ENCODE results near the gene CACNA1C. TPM values are rescaled to one million over a fixed set of nuclear protein-coding genes. Genes with fewer than 3 reads are reported as not detected.

The CACNA1C gene
- total RNA-seq (0.07 TPM), polyA plus RNA-seq (under 1 TPM; 0.02 to 0.14 (median 0.11) TPM)

DNA sequence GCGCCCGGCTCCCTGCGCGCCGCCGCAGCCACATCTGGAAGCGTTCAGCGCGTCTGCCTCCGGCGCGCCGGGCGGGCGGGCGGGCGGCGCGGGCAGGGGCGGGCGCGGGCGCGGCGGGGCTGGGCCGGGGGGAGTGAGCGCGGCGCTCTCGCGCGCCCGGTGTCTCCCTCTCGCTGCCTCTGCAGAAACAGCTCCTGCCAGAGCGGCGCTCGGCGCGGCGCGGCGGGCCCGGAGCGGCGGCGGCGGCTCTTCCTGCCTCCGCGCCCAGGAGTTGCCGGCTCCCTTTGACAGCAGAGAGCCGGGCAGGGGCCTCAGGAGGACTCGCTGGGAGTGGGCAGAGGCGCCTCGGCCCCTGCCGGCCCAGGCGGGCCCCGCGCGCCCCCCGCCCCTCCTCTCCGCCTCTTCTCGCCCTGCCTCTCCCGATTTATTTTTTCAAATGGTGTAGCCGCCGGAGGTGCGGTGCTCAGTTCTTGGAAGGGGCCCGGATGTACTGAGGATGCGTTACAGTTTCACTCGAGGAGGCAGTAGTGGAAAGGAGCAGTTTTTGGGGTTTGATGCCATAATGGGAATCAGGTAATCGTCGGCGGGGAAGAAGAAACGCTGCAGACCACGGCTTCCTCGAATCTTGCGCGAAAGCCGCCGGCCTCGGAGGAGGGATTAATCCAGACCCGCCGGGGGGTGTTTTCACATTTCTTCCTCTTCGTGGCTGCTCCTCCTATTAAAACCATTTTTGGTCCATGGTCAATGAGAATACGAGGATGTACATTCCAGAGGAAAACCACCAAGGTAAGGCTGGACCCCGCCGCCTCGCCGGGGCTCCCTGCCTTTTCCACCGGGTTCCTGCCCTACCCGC, at the start of gene CACNA1C:
Gene CACNA1C (plus strand): TSS at position 162 of the 853 bp plus-strand sequence. CDS start 576 bp downstream, at position 738.
- ATAC-seq (ENCODE audit: low read depth in 2 of 2) (peak; percentile 73 to 79), DNase-seq (peak in 2 of 3 donors; percentile 41 to 59)
- no peak within 1 kb of the TSS for H3K27ac Mint-ChIP-seq
- Histone ChIP-seq H3K4me1 (ENCODE audit: control insufficient read depth, insufficient read depth, low read length, poor library complexity, severe bottlenecking) (peaks cover 15% of the 10 kb centered on the region), H3K36me3 (ENCODE audit: control insufficient read depth, insufficient read depth, low read length) (no peaks in the 10 kb centered on the region), H3K27ac (ENCODE audit: insufficient read depth, low read length, poor library complexity, severe bottlenecking) (no peak within 1 kb of the TSS), H3K9me3 (ENCODE audit: control insufficient read depth in 2 of 2, low read length in 2 of 2) (no peaks in the 10 kb centered on the region), H3K27me3 (ENCODE audit: control insufficient read depth, insufficient read depth, low read length) (peaks cover 51% of the 10 kb centered on the region), H3K4me3 (ENCODE audit: low read depth, low read length) (peak within 1 kb of the TSS; percentile 48)
- H3K4me1 Mint-ChIP-seq, result peaks cover 0 to 25% (median 6%) of the 10 kb centered on the region in 4 donors
- peaks cover 75% of the 10 kb centered on the region for H3K27me3 Mint-ChIP-seq
- peaks cover 0 to 4% (median 0%) of the 10 kb centered on the region in 7 donors for H3K9me3 Mint-ChIP-seq
- peak within 1 kb of the TSS; percentile 55 to 88 (median 84) for H3K4me3 Mint-ChIP-seq
- H3K36me3 Mint-ChIP-seq, result no peaks in the 10 kb centered on the region

DNA sequence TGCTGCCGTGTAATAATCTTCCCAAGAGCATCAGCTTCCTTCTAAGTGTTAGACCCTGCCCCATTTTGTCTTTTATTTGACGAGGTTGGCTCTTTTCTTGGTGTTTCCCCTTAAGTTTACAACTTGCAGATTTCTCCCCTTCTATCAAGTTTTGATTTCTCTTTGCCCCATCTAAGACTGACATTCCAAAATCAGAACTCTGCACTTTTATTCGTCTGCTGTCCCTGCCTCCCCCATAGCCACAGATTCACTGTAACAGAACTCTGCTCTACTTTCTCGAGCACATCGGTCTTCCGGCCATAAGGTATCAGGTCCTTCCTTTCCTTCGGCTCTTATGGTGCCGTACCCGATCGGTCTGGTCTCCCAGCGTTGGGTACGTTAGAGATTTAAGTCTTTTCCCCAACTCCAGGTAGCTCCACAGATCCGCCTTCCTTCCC, 49.1 kb upstream of the CACNA1C start:
- peak overlapping the region; percentile 88 for H3K27ac ChIP-seq (ENCODE audit: insufficient read depth, low read length, poor library complexity, severe bottlenecking)
- no peaks in the 10 kb centered on the region for H3K27me3 ChIP-seq (ENCODE audit: control insufficient read depth, insufficient read depth, low read length)
- DNase-seq (peak in 1 of 3 donors; percentile 3), ATAC-seq (ENCODE audit: low read depth in 2 of 2) (peak; percentile 1 to 14)
- Mint-ChIP-seq H3K27me3 (no peaks in the 10 kb centered on the region), H3K27ac (peak overlapping the region; percentile 98 to 100 (median 99)), H3K36me3 (peaks cover 13% of the 10 kb centered on the region), H3K9me3 (no peaks in the 10 kb centered on the region), H3K4me3 (peak overlapping the region; percentile 98 to 100 (median 100)), H3K4me1 (peaks cover 17 to 47% (median 35%) of the 10 kb centered on the region in 4 donors)
- peak overlapping the region; percentile 96 for H3K4me3 ChIP-seq (ENCODE audit: low read depth, low read length)
- no peaks in the 10 kb centered on the region for H3K9me3 ChIP-seq (ENCODE audit: control insufficient read depth in 2 of 2, low read length in 2 of 2)
- H3K4me1 ChIP-seq (ENCODE audit: control insufficient read depth, insufficient read depth, low read length, poor library complexity, severe bottlenecking), result peaks cover 28% of the 10 kb centered on the region
- peaks cover 3% of the 10 kb centered on the region for H3K36me3 ChIP-seq (ENCODE audit: control insufficient read depth, insufficient read depth, low read length)

DNA sequence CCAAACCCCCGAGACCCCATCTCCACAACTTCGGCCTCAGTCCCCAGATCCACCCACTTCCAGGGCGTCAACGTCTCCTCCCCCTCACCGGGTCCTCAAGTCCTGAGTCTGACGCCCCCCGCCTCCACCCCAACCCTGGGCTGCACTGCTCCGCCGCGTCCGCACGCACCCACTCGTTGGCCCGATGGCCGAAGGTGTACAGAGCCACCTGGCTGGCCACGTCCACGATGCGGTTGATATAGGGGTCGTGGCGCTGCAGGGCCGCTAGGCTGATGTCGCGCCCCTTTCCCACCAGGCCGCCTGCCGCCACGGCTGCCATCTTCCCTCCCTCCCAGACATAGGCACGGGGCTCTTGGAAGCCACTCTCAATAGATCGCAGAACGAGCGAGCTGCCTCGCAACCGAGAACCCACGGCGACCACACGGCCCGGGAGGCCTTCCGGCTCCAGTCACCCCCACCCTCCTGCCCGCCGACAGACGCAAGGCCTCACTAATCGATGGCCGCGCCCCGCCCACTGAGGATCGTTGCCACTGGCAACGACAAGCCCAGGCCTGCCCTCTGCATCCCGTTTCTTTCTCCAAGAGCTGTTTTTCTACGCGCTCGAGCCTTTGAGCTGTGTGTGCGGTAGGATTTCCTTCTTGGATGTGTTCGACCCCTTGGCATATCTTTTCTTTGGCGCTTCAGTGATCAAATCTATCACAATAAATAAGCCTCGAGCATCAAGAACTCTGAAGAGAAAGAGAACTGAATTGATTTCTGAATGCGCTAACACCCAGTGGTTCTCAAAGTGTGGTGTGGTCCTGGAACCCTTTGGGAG, 48.5 kb upstream of the CACNA1C start, which contains the start of gene DCP1B:
Gene DCP1B (minus strand): TSS at position 345 of the 817 bp plus-strand sequence. CDS start 26 bp downstream, at position 319.
- H3K4me1 Mint-ChIP-seq, result peaks cover 20 to 45% (median 32%) of the 10 kb centered on the region in 4 donors

DNA sequence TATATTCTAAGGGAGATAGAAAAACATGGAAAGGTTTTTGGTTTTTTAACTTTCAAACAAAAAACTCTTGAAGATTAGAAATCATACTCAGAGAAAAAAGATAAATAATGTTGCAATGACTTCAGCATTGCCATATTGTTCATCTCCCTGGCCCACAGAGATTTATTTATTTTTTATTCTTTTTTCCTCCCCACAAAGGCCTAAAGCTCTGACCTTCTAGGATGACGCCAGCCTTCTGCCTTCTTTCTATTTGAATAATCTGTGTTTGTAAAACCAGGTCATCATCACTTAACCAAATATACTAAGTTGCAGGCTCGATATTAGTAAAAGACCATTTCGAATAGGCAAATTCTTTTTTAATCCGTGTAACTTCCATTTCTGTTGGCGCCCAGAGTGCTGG, 44.1 kb upstream of the CACNA1C start:
- no peak overlapping the region for H3K4me3 Mint-ChIP-seq
- H3K27ac ChIP-seq (ENCODE audit: insufficient read depth, low read length, poor library complexity, severe bottlenecking), result no peak overlapping the region
- H3K4me1 ChIP-seq (ENCODE audit: control insufficient read depth, insufficient read depth, low read length, poor library complexity, severe bottlenecking), result peaks cover 4% of the 10 kb centered on the region
- no peak overlapping the region for H3K27ac Mint-ChIP-seq
- H3K9me3 ChIP-seq (ENCODE audit: control insufficient read depth in 2 of 2, low read length in 2 of 2), result no peaks in the 10 kb centered on the region
- DNase-seq (no peak), ATAC-seq (ENCODE audit: low read depth in 2 of 2) (no peak)
- no peaks in the 10 kb centered on the region for H3K36me3 ChIP-seq (ENCODE audit: control insufficient read depth, insufficient read depth, low read length)
- H3K4me3 ChIP-seq (ENCODE audit: low read depth, low read length), result no peak overlapping the region
- no peaks in the 10 kb centered on the region for H3K27me3 Mint-ChIP-seq
- peaks cover 8% of the 10 kb centered on the region for H3K36me3 Mint-ChIP-seq
- H3K27me3 ChIP-seq (ENCODE audit: control insufficient read depth, insufficient read depth, low read length), result no peaks in the 10 kb centered on the region
- H3K9me3 Mint-ChIP-seq, result no peaks in the 10 kb centered on the region
- peaks cover 8 to 16% (median 11%) of the 10 kb centered on the region in 4 donors for H3K4me1 Mint-ChIP-seq

More for the DNA sequence above, 48.5 kb upstream of the CACNA1C start, which contains the start of gene DCP1B:
- Histone ChIP-seq H3K36me3 (ENCODE audit: control insufficient read depth, insufficient read depth, low read length) (no peaks in the 10 kb centered on the region), H3K27ac (ENCODE audit: insufficient read depth, low read length, poor library complexity, severe bottlenecking) (peak within 1 kb of the TSS; percentile 88), H3K4me1 (ENCODE audit: control insufficient read depth, insufficient read depth, low read length, poor library complexity, severe bottlenecking) (peaks cover 28% of the 10 kb centered on the region), H3K4me3 (ENCODE audit: low read depth, low read length) (peak within 1 kb of the TSS; percentile 96), H3K27me3 (ENCODE audit: control insufficient read depth, insufficient read depth, low read length) (no peaks in the 10 kb centered on the region), H3K9me3 (ENCODE audit: control insufficient read depth in 2 of 2, low read length in 2 of 2) (no peaks in the 10 kb centered on the region)
- no peaks in the 10 kb centered on the region for H3K27me3 Mint-ChIP-seq
- peak within 1 kb of the TSS; percentile 98 to 100 (median 100) for H3K4me3 Mint-ChIP-seq
- peaks cover 13% of the 10 kb centered on the region for H3K36me3 Mint-ChIP-seq
- DNase-seq (peak; percentile 87 to 99 (median 92)), ATAC-seq (ENCODE audit: low read depth in 2 of 2) (peak; percentile 100)
- no peaks in the 10 kb centered on the region for H3K9me3 Mint-ChIP-seq
- peak within 1 kb of the TSS; percentile 98 to 100 (median 99) for H3K27ac Mint-ChIP-seq

DNA sequence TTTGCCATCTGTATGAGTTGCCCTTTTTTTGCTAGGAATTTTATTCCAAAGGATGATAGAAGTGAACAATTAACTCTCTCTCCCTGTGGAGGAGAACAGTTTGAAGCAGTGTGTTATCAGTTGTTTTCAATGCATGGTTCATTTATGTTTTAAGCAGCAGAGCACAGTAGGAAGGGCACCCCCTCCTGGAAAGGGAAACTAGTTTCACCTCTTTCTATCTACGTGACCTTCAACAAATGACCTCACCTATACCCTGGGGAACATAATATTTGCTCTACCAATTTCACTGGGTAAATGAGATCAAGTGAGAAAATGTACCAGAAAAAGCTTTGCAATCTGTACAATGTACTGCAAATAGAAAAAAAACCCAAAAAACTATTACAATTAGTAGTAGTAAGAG, 43.2 kb upstream of the CACNA1C start:
- ATAC-seq (ENCODE audit: low read depth in 2 of 2), result peak; percentile 42 to 68
- H3K27ac ChIP-seq (ENCODE audit: insufficient read depth, low read length, poor library complexity, severe bottlenecking), result no peak overlapping the region
- Mint-ChIP-seq H3K27ac (no peak overlapping the region), H3K9me3 (no peaks in the 10 kb centered on the region), H3K36me3 (no peaks in the 10 kb centered on the region), H3K27me3 (no peaks in the 10 kb centered on the region), H3K4me3 (peak overlapping the region in 1 of 4 donors; percentile 43), H3K4me1 (peaks cover 4 to 9% (median 7%) of the 10 kb centered on the region in 4 donors)
- no peaks in the 10 kb centered on the region for H3K36me3 ChIP-seq (ENCODE audit: control insufficient read depth, insufficient read depth, low read length)
- peaks cover 2% of the 10 kb centered on the region for H3K4me1 ChIP-seq (ENCODE audit: control insufficient read depth, insufficient read depth, low read length, poor library complexity, severe bottlenecking)
- no peaks in the 10 kb centered on the region for H3K27me3 ChIP-seq (ENCODE audit: control insufficient read depth, insufficient read depth, low read length)
- no peak overlapping the region for H3K4me3 ChIP-seq (ENCODE audit: low read depth, low read length)
- H3K9me3 ChIP-seq (ENCODE audit: control insufficient read depth in 2 of 2, low read length in 2 of 2), result no peaks in the 10 kb centered on the region
- peak in 1 of 3 donors; percentile 39 for DNase-seq

DNA sequence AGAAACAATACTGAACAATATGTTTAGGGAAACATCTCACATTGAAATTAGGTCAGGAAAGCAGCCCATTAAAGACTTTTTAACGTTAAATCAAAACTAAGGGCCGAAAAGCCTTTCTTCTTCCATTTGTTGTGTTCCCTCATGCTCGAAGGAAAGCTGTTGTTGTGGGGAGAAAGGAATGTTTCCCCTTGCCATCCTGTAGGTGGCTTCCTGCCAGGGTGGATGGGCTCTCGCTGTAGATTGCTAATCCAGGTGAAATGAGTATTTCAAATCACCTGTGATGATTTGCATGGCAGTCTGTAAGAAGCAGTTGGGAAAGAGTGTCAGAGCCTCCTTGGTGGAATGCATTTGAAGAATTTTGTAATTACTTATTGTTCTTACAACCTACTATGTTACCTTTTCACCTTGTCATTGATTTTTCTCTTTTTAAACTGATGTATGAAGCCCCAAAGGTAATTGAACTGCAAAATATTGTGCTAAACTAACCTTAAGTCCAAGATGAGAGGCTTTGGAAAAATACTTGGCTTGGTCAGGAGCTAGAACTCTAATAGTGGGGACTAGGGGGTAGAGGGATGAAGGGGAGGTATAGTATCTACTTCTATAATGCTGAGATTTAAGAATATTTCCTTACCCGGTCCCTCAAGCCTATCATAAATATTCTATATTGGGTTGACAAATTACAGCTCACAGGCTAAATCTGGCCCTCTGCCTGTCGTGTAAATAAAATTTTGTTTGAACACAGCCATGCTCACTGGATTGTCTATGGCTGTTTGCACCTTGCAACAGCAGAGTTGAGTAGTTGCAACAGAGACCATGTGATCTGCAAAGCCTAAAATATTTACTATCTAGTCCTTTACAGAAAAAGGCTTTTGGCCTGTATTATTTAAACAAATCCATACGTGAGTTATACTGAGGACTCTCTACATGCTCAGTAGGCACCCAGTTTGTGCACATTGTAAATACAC, 40.9 kb upstream of the CACNA1C start:
- no peak overlapping the region for H3K27ac Mint-ChIP-seq

More for the DNA sequence above, 40.9 kb upstream of the CACNA1C start:
- Histone ChIP-seq H3K36me3 (ENCODE audit: control insufficient read depth, insufficient read depth, low read length) (no peaks in the 10 kb centered on the region), H3K4me1 (ENCODE audit: control insufficient read depth, insufficient read depth, low read length, poor library complexity, severe bottlenecking) (no peaks in the 10 kb centered on the region), H3K27ac (ENCODE audit: insufficient read depth, low read length, poor library complexity, severe bottlenecking) (no peak overlapping the region), H3K27me3 (ENCODE audit: control insufficient read depth, insufficient read depth, low read length) (no peaks in the 10 kb centered on the region), H3K9me3 (ENCODE audit: control insufficient read depth in 2 of 2, low read length in 2 of 2) (no peaks in the 10 kb centered on the region), H3K4me3 (ENCODE audit: low read depth, low read length) (no peak overlapping the region)
- no peaks in the 10 kb centered on the region for H3K27me3 Mint-ChIP-seq
- DNase-seq (no peak), ATAC-seq (ENCODE audit: low read depth in 2 of 2) (no peak)
- peaks cover 3 to 13% (median 9%) of the 10 kb centered on the region in 4 donors for H3K4me1 Mint-ChIP-seq
- no peaks in the 10 kb centered on the region for H3K36me3 Mint-ChIP-seq
- H3K9me3 Mint-ChIP-seq, result no peaks in the 10 kb centered on the region
- H3K4me3 Mint-ChIP-seq, result no peak overlapping the region
